Neural cell (in vitro differentiated cells): ENCODE measurements around the gene POLRMT. TPM values are rescaled to one million over a fixed set of nuclear protein-coding genes. Genes with fewer than 3 reads are reported as not detected.
"Not testable (repeated sequence)": the region's sequence is repeated elsewhere in the genome, so short reads cannot be mapped to it uniquely, and the experiment has no call there.

ENCODE experiments used
- H2AFZ ChIP-seq: fragments of 200-600, 300-800 bp; sonication (generic), shearing (Covaris generic); 2 replicates; pipeline ENCODE4 v1.6.0; 2014; ENCODE audit warnings: low read depth, mild to moderate bottlenecking, antibody characterized with exemption, low read length, moderate library complexity
- H3F3A ChIP-seq: fragments of 200-600 bp; shearing (Covaris generic); 2 replicates; pipeline ENCODE4 v1.6.1; 2016; ENCODE audit warnings: mild to moderate bottlenecking, moderate library complexity, mixed read lengths, antibody characterized with exemption, low read length; ENCODE audit not compliant: insufficient read depth, poor library complexity, severe bottlenecking
- H3K27ac ChIP-seq: fragments of 200-600, 300-800 bp; sonication (generic), shearing (Covaris generic); 2 replicates; pipeline ENCODE4 v1.5.1; 2014; ENCODE audit warnings: mild to moderate bottlenecking, low read length, moderate library complexity
- H3K27me3 ChIP-seq: fragments of 300-800, 200-600 bp; sonication (generic), shearing (Covaris generic); 2 replicates; pipeline ENCODE4 v1.6.0; 2014; ENCODE audit warnings: mild to moderate bottlenecking, low read depth, low read length, moderate library complexity; ENCODE audit not compliant: insufficient read depth
- H3K36me3 ChIP-seq: fragments of 300-800, 200-600 bp; sonication (generic), shearing (Covaris generic); 2 replicates; pipeline ENCODE4 v1.5.1; 2014; ENCODE audit warnings: mild to moderate bottlenecking, antibody characterized with exemption, low read length, moderate library complexity; ENCODE audit not compliant: insufficient read depth
- H3K4me2 ChIP-seq: fragments of 300-800, 200-600 bp; sonication (generic), shearing (Covaris generic); 2 replicates; pipeline ENCODE4 v1.6.0; 2014; ENCODE audit warnings: mild to moderate bottlenecking, low read length
- H3K4me3 ChIP-seq: fragments of 300-800, 200-600 bp; sonication (generic), shearing (Covaris generic); 2 replicates; pipeline ENCODE4 v1.5.1; 2014; ENCODE audit warnings: mild to moderate bottlenecking, low read length, moderate library complexity
- H3K79me2 ChIP-seq: fragments of 200-600 bp; shearing (Covaris generic); replicated peaks from 2 replicates; pipeline ENCODE4 v1.6.0; 2014; ENCODE audit warnings: mild to moderate bottlenecking, low read length, moderate library complexity; ENCODE audit not compliant: insufficient read depth
- H3K9ac ChIP-seq: fragments of 300-800, 200-600 bp; sonication (generic), shearing (Covaris generic); 2 replicates; pipeline ENCODE4 v1.6.1; 2016; ENCODE audit warnings: mild to moderate bottlenecking, low read length, mixed read lengths
- H3K9me2 ChIP-seq: fragments of 200-600 bp; shearing (Covaris generic); 2 replicates; pipeline ENCODE4 v1.6.1; 2016; ENCODE audit warnings: mild to moderate bottlenecking, low read length, mixed read lengths; ENCODE audit not compliant: insufficient read depth
- H3K9me3 ChIP-seq: fragments of 200-600, 300-800 bp; sonication (generic), shearing (Covaris generic); 2 replicates; pipeline ENCODE4 v1.6.1; 2016; ENCODE audit warnings: mild to moderate bottlenecking, mixed run types, low read length, moderate library complexity, mixed read lengths
- H4K20me1 ChIP-seq: fragments of 200-600 bp; shearing (Covaris generic); 2 replicates; pipeline ENCODE4 v1.6.1; 2016; ENCODE audit warnings: mild to moderate bottlenecking, mixed run types; ENCODE audit not compliant: insufficient read depth
- CTCF ChIP-seq: fragments of 450-650 bp; IDR thresholded peaks from 2 replicates; pipeline ENCODE4 v1.5.1; 2014; ENCODE audit warnings: antibody characterized with exemption, mild to moderate bottlenecking, moderate library complexity; ENCODE audit not compliant: poor library complexity, severe bottlenecking
- EP300 ChIP-seq: fragments of 450-650 bp; conservative IDR thresholded peaks from 2 replicates; pipeline ENCODE4 v1.6.1; 2014; ENCODE audit warnings: antibody characterized with exemption, mild to moderate bottlenecking, moderate library complexity; ENCODE audit not compliant: poor library complexity, severe bottlenecking
- EZH2 ChIP-seq: fragments of 200-600, 300-800 bp; shearing (Covaris generic), sonication (generic); IDR thresholded peaks from 2 replicates; pipeline ENCODE4 v1.6.1; 2014; ENCODE audit warnings: antibody characterized with exemption, low read length, borderline replicate concordance, mild to moderate bottlenecking; ENCODE audit not compliant: insufficient read depth, poor library complexity, severe bottlenecking
- MXI1 ChIP-seq: fragments of 450-650 bp; conservative IDR thresholded peaks from 2 replicates; pipeline ENCODE4 v1.6.1; 2014; ENCODE audit warnings: antibody characterized with exemption, mild to moderate bottlenecking; ENCODE audit not compliant: poor library complexity, severe bottlenecking
- POLR2AphosphoS5 ChIP-seq: IDR thresholded peaks from 2 replicates; pipeline ENCODE4 v1.6.1; 2012
- RAD21 ChIP-seq: fragments of 450-650 bp; conservative IDR thresholded peaks from 2 replicates; pipeline ENCODE4 v1.6.1; 2014; ENCODE audit warnings: antibody characterized with exemption, mild to moderate bottlenecking, moderate library complexity
- REST ChIP-seq: IDR thresholded peaks from 2 replicates; pipeline ENCODE4 v1.6.1; 2012; ENCODE audit warnings: borderline replicate concordance
- SMC3 ChIP-seq: fragments of 450-650 bp; conservative IDR thresholded peaks from 2 replicates; pipeline ENCODE4 v1.6.1; 2014; ENCODE audit warnings: antibody characterized with exemption, mild to moderate bottlenecking, moderate library complexity; ENCODE audit not compliant: poor library complexity
- TAF1 ChIP-seq: IDR thresholded peaks from 2 replicates; pipeline ENCODE4 v1.6.1; 2012; ENCODE audit warnings: low read depth
- polyA plus RNA-seq: library from polyadenylated mRNA; depleted of rRNA; stranded (reverse); fragments of >200 nt; gene quantifications from 2 replicates; pipeline ENCODE4 v1.2.3, GENCODE V29; 2014

Gene POLRMT
- polyA plus RNA-seq, 1 donor from 2014 or later = 28.3 TPM

GRCh38 chr19:585551-586110, 47.7 kb downstream of the POLRMT start:
- Histone ChIP-seq H4K20me1 (no peaks in the 10 kb centered on the region), H3K9ac (no peak overlapping the region), H3K4me2 (no peak overlapping the region), H3K79me2 (no peaks in the 10 kb centered on the region), H3K27ac (no peak overlapping the region), H2AFZ (no peak overlapping the region), H3K4me3 (no peak overlapping the region), H3F3A (no peaks in the 10 kb centered on the region), H3K9me2 (no peaks in the 10 kb centered on the region), H3K36me3 (peaks cover 6% of the 10 kb centered on the region), H3K27me3 (peaks cover 10% of the 10 kb centered on the region), H3K9me3 (no peaks in the 10 kb centered on the region)
- TF ChIP-seq EZH2 = no peak
- TF ChIP-seq SMC3 = no peak
- TF ChIP-seq RAD21 = no peak
- TF ChIP-seq REST = no peak
- no peak for TF ChIP-seq EP300
- no peak for TF ChIP-seq TAF1
- TF ChIP-seq MXI1 = no peak
- no peak for TF ChIP-seq POLR2AphosphoS5
- no peak for TF ChIP-seq CTCF

GRCh38 chr19:585146-585545, 48.2 kb downstream of the POLRMT start:
- H3K27ac ChIP-seq, H2AFZ ChIP-seq, H3K9ac ChIP-seq, H3K27me3 ChIP-seq, H3K4me3 ChIP-seq, H3K9me3 ChIP-seq, H3K9me2 ChIP-seq, H3F3A ChIP-seq, H3K4me2 ChIP-seq, H3K79me2 ChIP-seq, H4K20me1 ChIP-seq, H3K36me3 ChIP-seq: not testable (repeated sequence)
